Calu3 (cell line): ENCODE measurements around the gene MUSTN1. TPM values are rescaled to one million over a fixed set of nuclear protein-coding genes. Genes with fewer than 3 reads are reported as not detected.

Experiments
- BruUV-seq: library from RNA; stranded (reverse); fragments of 400-500 nt; replicated peaks from 2 replicates; lab custom pipeline; 2021; lab: Mats Ljungman, UMichigan
- CTCF ChIA-PET: fragments of 300-600 bp; sonication (Branson Sonifier 250); formaldehyde crosslinking; loops from one replicate; lab custom pipeline; 2022; ENCODE audit warnings: antibody characterized with exemption; lab: Charles Lee
- DNase-seq: peaks from one replicate; pipeline ENCODE4 v3.0.0; 2022
- H3K27ac Mint-ChIP-seq: one replicate; pipeline ENCODE4 v1.8.0; 2022; ENCODE audit warnings: mixed read lengths; ENCODE audit not compliant: unreplicated experiment
- H3K27me3 Mint-ChIP-seq: one replicate; pipeline ENCODE4 v1.8.0; 2022; ENCODE audit warnings: mixed read lengths; ENCODE audit not compliant: unreplicated experiment
- H3K36me3 Mint-ChIP-seq: one replicate; pipeline ENCODE4 v1.8.0; 2022; ENCODE audit warnings: mild to moderate bottlenecking, moderate library complexity, mixed read lengths; ENCODE audit not compliant: insufficient read depth, unreplicated experiment
- H3K4me1 Mint-ChIP-seq: one replicate; pipeline ENCODE4 v1.8.0; 2022; ENCODE audit warnings: mild to moderate bottlenecking, low read depth, mixed read lengths; ENCODE audit not compliant: unreplicated experiment
- H3K4me3 Mint-ChIP-seq: one replicate; pipeline ENCODE4 v1.8.0; 2022; ENCODE audit warnings: mild to moderate bottlenecking, low read depth, moderate library complexity, mixed read lengths; ENCODE audit not compliant: unreplicated experiment
- H3K9me3 Mint-ChIP-seq: one replicate; pipeline ENCODE4 v1.8.0; 2022; ENCODE audit warnings: low read depth, mixed read lengths; ENCODE audit not compliant: unreplicated experiment
- CTCF ChIP-seq: fragments of 200-600 bp; IDR thresholded peaks from one replicate; pipeline ENCODE4 v1.8.0; 2022; ENCODE audit warnings: antibody characterized with exemption; ENCODE audit not compliant: unreplicated experiment
- intact Hi-C: fragments of 100-400 bp; cut with micrococcal nuclease; formaldehyde crosslinking; loops from one replicate; pipeline ENCODE4 v1.10.0; 2022; ENCODE audit not compliant: unreplicated experiment
- total RNA-seq: library from RNA; stranded (reverse); gene quantifications from 2 replicates; pipeline ENCODE4 v1.2.3, GENCODE V29; 2022

The MUSTN1 gene
- total RNA-seq, 1 experiment from 2014 or later: 0.66 TPM

GRCh38 chr3:52801839-52802238 is 33.0 kb downstream of the MUSTN1 start:
- TF ChIP-seq CTCF: no peak
- peaks cover 3% of the 10 kb centered on the region for H3K27me3 Mint-ChIP-seq
- no peak overlapping the region for H3K27ac Mint-ChIP-seq

GRCh38 chr3:52800079-52800478 is 34.7 kb downstream of the MUSTN1 start:
- CTCF ChIA-PET: no interaction called here
- H3K4me1 Mint-ChIP-seq: no peaks in the 10 kb centered on the region
- intact Hi-C loops: no loop called here
- H3K27ac Mint-ChIP-seq: no peak overlapping the region
- no peak overlapping the region for H3K4me3 Mint-ChIP-seq
- no peaks in the 10 kb centered on the region for H3K27me3 Mint-ChIP-seq
- H3K9me3 Mint-ChIP-seq: no peaks in the 10 kb centered on the region
- no peak for DNase-seq
- no peaks in the 10 kb centered on the region for H3K36me3 Mint-ChIP-seq
- BruUV-seq: no TSS peak
- TF ChIP-seq CTCF: no peak

More at GRCh38 chr3:52801839-52802238, 33.0 kb downstream of the MUSTN1 start:
- Mint-ChIP-seq H3K9me3 (no peaks in the 10 kb centered on the region), H3K4me3 (no peak overlapping the region), H3K36me3 (no peaks in the 10 kb centered on the region), H3K4me1 (no peaks in the 10 kb centered on the region)
- CTCF ChIA-PET: no interaction called here
- DNase-seq: no peak
- intact Hi-C loops: no loop called here
- BruUV-seq: no TSS peak

GRCh38 chr3:52798978-52799476 is 35.8 kb downstream of the MUSTN1 start:
- Mint-ChIP-seq H3K36me3 (no peaks in the 10 kb centered on the region), H3K27ac (no peak overlapping the region), H3K4me3 (no peak overlapping the region), H3K27me3 (peaks cover under 1% of the 10 kb centered on the region), H3K4me1 (no peaks in the 10 kb centered on the region), H3K9me3 (no peaks in the 10 kb centered on the region)
- peak; percentile 73 for TF ChIP-seq CTCF
- CTCF ChIA-PET: interaction anchor here (0.6 kb wide), 1 partner anchor 285 kb away, joined by 4 read pairs; no protein-coding TSS in a partner anchor
- BruUV-seq: no TSS peak
- DNase-seq: peak; percentile 60
- intact Hi-C loops: no loop called here

- CTCF ChIA-PET: interaction anchor here (0.6 kb wide), 1 partner anchor 285 kb away, joined by 4 read pairs; no protein-coding TSS in a partner anchor
- TF ChIP-seq CTCF: no peak
- Mint-ChIP-seq H3K27me3 (peaks cover 6% of the 10 kb centered on the region), H3K27ac (no peak overlapping the region), H3K4me1 (no peaks in the 10 kb centered on the region), H3K9me3 (no peaks in the 10 kb centered on the region), H3K4me3 (no peak overlapping the region), H3K36me3 (no peaks in the 10 kb centered on the region)
- intact Hi-C loops: no loop called here
- BruUV-seq: no TSS peak
- DNase-seq: no peak
Measured at GRCh38 chr3:52798376-52798977, 36.3 kb downstream of the MUSTN1 start.
